ENCODE data around the gene EEF1A1.
"Not testable (repeated sequence)": the region's sequence is repeated elsewhere in the genome, so short reads cannot be mapped to it uniquely, and the experiment has no call there.

Gene EEF1A1

DNA sequence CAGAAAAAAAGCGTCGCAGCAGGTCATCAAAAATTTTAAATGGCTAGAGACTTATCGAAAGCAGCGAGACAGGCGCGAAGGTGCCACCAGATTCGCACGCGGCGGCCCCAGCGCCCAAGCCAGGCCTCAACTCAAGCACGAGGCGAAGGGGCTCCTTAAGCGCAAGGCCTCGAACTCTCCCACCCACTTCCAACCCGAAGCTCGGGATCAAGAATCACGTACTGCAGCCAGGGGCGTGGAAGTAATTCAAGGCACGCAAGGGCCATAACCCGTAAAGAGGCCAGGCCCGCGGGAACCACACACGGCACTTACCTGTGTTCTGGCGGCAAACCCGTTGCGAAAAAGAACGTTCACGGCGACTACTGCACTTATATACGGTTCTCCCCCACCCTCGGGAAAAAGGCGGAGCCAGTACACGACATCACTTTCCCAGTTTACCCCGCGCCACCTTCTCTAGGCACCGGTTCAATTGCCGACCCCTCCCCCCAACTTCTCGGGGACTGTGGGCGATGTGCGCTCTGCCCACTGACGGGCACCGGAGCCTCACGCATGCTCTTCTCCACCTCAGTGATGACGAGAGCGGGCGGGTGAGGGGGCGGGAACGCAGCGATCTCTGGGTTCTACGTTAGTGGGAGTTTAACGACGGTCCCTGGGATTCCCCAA is at the start of gene EEF1A1:
EEF1A1 (minus strand) TSS at position 345 of the 663 bp plus-strand sequence. CDS start 1,006 bp downstream, outside the sequence.
- DNase-seq, result peak; percentile 100

DNA sequence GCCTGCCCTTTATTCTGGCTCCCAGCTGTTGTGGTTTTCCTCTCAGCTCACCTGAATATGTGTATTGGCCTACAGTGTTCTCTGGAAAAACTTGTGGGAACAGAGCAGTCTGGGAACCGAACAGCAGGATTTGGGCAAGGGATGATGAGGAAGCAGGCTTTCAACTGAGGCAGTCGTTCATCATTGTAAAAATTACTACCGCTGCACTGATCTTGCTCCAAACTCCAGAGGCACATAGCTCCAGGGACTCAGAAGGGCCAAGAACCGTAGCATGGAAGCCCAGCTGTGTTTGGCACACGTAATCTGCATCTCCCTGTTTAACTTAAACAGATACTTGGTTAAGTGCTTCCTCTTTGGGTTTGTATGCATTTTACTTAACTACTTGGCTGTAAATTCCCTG is 48.3 kb upstream of the EEF1A1 start:
- DNase-seq, result no peak

DNA sequence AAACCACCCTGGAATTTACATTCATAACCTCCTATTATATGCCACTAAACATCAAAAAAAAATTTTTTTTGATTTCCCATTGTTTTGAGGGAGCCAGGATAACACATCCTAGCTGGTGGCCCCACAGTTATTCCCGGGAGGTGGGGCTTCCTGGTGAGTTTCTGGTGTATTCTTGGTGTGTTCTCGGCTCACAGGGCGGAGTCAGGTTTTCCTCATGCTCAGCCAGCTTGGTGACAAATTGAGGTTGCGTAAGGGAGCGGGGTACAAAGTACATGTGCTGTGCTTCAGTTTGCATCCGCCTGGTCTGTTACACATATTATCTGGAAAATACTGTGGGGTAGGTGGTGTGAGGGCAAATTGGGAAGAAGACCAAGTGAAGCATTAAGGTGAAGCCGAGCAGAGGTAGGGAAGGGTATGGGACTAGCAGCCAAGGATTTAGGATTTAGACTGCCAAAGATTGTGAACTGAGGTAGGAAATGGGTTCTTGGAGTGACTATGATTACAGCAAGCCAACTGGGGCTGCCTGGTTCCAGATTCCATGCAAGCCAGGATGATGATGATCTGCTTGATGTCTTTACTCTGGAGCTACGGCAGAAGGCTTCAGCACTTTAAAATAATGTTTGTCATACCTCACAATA is 46.2 kb upstream of the EEF1A1 start:
- DNase-seq, result no peak

DNA sequence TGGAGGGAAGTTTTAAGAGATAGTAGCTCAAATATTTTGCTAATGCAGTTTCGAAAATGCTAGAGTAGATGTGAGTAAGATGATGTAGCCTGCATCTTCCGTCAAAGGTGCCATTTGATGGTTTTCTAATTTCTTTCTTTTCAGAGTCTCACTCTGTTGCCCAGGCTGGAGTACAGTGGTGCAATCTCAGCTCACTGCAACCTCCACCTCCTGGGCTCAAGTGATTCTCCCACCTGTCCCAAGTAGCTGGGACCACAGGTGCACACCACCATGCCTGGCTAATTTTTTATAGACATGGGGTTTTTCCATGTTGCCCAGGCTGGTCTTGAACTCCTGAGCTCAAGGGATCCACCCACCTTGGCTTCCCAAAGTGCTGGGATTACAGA is 45.6 kb upstream of the EEF1A1 start:
- not testable (repeated sequence) for DNase-seq

DNA sequence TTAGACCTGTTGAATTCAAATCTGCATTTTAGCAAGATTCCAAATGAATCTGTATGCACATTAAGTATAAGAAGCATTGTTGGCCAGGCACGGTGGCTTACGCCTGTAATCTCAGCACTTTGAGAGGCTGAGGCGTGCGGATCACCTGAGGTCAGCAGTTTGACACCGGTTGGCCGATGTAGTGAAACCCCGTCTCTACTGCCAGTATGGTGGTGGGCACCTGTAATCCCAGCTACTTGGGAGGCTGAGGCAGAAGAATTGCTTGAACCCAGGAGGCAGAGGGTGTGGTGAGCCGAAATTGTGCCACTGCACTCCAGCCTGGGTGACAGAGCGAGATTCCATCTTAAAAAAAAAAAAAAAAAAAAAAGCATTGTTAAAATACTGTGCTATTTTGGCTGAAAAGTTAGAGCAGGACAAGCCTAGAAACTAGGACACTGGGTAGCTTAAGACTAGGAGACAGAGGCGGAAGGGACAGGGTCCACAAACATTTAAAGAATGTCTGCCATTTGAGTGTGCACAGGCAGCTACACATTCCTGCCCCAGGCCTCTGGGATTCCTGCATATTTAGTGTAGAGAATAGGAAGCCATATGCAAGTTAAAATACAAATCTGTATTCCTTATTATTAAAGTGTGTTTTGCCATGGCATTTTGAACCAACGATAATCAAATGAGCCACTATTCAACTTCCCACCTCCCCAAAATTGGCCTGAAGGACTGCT is 45.1 kb upstream of the EEF1A1 start:
- peak; percentile 41 for DNase-seq

DNA sequence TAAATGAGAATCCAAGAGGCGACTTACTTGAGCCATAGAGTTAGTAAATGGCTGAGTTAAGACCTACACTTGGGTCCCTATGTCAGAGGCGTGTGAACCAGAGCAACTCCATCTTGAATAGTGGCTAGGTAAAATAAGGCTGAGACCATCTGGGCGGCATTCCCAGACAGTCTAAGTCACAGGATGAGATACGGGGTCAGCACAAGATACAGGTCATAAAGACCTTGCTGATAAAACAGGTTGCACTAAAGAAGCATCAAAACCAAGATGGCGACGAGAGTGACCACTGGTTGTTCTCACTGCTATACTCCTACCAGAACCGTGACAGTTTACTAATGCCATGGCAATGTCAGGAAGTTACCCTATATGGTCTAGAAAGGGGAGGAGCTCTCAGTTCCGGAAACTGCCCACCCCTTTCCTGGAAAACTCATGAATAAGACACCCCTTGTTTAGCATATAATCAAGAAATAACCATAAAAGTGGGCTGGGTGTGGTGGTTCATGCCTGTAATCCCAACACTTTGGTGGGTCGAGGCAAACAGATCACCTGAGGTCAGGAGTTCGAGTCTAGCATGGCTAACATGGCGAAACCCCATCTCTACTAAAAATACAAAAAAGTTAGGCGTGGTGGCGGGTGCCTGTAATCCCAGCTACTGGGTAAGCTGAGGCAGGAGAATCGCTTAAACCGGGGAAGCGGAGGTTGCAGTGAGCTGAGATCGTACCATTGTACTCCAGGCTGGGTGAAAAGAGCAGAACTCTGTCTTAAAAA is 43.9 kb upstream of the EEF1A1 start:
- no peak for DNase-seq

DNA sequence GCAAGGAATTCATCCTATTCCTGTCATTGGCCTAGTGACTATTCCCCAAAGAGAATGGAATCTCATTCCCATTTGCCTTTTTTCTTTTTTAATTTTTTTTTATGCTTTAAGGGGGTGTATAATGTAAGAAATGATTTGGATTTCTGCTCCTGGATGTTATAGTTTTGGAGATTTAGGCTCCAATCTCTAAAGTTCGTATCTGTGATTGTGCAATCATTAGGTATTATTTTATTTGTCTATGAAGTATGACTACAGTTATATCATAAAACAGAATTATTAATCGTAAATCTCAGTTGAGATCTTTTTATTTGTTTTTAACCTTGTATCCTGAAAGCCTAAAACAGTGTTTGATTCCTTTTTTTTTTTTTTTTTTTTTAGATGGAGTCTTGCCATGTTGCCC is 41.7 kb upstream of the EEF1A1 start:
- DNase-seq, result no peak

DNA sequence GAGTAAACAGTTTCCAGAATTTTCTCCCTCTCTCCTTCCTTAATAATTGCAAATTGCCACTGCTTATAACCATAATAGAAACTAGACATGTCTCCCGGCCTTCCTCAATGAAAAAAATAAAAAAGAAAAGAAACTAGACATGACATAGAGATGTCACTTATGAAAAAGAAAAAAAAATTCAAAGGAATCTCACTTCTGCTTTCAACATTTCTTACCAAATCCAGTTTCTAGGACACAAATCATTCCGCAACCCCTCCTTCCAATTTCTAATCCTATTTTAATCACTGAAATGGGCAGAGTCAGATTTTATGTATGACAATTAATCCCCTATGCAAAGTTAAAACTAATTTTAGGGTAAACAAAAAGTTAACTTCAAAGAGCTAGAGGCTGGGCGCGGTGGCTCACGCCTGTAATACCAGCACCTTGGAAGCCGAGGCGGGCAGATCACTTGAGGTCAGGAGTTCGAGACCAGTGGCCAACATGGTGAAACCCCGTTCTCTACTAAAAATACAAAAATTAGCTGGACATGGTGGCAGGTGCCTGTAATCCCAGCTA is 40.1 kb upstream of the EEF1A1 start:
- peak; percentile 60 for DNase-seq

DNA sequence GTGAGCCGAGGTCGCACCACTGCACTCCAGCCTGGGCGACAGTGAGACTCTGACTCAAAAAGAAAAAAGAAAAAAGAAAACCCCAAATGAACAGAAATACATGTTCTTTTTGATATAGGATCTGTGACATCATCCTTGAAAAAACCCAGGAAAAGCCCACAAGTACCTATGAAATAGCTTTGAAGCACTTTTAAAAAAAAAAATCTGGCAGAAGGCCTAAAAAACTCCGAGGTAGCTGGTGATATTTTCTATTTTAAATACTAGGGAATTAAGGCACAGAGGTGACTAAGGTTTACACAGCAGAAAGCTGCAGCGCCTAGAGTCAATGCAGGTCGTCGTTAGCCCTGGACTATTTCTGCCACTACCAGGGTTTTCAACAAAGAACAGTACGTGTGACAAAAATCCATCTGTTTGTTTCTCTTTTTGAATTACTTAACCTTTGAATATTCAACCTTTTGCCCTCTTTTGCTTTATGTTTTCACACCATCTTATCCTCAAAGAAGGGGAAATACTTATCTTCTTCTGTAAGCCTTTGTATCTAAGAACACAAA is 39.4 kb upstream of the EEF1A1 start:
- DNase-seq, result peak; percentile 83

DNA sequence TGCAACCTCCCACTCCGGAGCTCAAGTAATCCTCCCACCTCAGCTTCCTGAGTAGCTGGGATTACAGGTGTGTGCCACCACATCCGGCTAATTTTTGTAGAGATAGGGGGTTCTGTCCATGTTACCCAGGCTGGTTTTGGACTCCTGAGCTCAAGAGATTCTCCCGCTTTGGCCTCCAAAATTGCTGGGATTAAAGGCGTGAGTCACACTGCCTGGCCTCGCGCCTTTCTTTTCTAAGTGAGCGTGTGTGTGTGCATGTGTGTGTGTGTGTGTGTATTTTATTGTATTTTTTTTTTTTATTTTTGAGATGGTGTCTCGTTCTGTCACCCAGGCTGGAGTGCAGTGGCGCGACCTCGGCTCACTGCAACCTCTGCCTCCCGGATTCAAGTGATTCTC is 38.6 kb upstream of the EEF1A1 start:
- DNase-seq, result not testable (repeated sequence)

DNA sequence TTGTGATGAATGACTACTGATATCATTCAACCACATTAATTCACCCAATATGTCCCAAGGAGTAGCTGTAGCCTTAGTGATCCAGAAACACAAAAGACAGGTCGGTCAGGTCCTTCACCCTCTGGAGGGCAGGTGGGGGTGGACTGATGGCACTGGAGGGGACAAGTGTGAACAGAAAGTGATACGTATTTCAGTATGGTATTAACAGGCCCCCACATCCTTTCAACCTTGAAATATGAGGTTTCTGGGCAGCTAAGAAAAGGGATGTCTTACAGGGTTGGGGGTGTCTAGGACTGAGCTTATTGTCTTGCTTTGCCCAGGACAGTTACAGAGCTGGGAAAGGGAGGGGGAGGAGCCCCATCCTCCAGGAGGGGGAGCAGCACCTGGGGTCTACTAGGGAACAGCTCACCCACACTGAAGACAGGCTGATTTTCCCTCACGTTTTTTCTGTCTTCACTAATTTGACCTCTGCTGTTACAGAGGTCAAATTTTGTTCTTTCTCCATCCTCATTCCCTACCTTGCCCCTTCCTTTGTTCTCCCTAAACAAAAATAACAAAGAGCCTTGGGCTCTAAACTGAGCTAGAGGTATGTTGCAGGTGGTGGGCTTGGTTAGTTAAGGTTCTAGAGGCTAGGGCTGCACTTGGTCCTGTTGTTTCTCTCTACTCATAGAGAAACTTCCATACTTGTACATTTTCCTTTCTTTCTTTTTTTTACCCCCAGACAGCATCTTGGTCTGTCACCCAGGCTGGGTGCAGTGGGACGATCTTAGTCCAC is 38.0 kb upstream of the EEF1A1 start:
- DNase-seq, result no peak

DNA sequence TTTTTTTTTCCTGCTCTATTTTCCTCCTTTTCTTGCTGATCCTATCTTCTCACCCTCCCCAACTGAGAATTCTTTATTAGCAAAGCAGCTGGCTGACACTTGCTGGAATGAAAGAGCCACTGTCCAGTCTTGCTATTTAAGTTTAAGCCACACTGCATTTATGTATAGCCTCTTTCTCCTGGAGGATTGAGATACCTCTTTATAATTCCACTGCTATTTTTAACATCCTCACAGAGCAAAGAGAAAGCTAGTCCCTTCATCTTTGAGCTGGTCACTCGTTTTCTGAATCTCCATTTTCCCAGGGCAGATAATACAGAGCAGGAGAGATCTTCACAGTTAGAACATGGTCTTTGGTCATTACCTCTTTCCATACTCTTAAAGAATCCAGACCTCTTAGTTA is 36.0 kb upstream of the EEF1A1 start:
- no peak for DNase-seq

DNA sequence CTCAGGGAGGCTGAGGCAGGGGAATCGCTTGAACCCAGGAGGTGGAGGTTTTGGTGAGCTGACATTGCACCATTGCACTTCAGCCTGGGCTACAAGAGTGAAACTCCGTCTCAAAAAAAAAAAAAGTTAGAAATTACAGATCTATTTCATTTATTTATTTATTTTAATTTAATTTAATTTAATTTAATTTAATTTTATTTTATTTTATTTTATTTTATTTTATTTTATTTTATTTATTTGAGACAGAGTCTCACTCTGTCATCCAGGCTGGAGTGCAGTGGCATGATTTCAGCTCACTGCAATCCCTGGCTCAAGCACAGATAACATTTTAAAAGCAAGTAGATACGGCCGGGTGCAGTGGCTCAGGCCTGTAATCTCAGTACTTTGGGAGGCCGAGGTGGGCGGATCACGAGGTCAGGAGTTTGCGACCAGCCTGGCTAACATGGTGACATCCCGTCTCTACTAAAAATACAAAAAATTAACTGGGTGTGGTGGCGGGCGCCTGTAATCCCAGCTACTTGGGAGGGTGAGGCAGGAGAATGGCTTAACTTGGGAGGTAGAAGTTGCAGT is 34.6 kb upstream of the EEF1A1 start:
- not testable (repeated sequence) for DNase-seq

DNA sequence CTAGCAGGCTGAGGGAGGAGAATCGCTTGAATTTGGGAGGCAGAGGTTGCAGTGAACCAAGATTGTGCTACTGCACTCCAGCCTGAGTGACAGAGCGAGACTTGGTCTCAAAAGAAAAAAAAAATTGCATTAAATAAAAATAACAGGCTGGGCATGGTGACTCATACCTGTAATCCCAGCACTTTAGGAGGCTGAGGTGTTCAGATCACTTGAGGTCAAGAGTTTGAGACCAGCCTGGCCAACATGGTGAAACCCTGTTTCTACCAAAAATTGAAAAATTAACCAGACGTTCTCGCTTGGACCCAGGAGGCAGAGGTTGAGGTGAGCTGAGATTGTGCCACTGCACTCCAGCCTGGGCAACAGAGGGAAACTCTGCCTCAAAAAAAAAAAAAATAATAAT is 30.3 kb upstream of the EEF1A1 start:
- DNase-seq, result not testable (repeated sequence)

DNA sequence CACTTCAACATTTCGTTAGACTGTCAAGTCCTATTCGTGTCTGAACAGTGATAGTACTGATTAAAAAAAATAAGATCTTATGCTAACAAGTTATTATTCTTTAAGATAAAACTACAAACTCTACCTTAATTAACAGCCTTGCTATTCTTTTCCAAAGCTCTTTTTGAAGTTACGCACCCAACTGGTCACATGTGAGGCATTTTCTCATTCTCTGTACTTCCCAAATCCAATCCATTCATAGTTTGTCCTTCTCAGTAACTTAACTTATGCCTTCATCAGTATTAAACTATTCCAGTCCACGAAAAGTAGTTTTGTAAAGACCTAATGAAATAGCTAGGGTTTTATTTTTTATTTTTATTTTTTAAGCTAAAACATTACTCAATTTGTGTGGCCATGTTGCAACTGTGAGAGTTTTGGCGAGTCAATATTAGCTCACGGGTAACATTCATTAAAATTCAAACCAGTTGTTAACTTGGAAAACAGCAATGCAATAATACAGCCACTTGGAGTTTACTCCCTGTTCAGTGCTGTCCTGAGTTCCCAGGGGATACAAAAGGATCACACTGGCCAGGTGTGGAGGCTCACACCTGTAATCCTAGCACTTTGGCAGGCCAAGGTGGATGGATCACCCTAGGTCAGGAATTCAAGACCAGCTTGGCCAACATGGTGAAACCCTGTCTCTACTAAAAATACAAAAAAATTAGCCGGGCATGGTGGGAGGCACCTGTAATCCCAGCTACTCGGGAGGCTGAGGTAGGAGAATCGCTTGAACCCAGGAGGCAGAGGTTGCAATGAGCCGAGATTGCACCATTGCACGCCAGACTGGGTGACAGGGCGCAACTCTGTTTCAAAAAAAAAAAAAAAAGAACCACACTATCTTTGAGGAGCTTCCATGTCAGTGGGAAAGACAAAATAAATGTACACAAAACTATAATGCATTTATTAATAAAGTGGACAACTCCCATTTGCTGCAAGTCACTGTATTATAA is 27.9 kb upstream of the EEF1A1 start:
- no peak for DNase-seq

DNA sequence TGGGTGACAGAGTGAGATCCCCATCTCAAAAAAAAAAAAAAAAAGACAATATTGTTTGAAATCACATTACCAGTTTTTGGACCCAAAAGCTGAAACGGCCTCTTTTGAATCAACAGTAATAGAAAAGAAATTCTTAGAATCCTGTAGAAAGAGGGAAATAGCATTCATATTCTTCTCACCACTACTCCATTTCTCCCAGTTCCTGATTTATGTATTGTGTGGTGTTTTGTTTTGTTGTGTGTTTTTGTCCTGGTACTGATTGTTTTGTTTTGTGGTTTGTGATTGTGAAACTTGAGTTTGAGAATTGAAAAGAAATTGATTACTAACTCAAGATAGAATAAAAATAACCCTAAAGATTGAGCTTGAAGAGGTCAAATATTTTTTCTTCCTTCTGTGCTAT is 26.2 kb upstream of the EEF1A1 start:
- no peak for DNase-seq

DNA sequence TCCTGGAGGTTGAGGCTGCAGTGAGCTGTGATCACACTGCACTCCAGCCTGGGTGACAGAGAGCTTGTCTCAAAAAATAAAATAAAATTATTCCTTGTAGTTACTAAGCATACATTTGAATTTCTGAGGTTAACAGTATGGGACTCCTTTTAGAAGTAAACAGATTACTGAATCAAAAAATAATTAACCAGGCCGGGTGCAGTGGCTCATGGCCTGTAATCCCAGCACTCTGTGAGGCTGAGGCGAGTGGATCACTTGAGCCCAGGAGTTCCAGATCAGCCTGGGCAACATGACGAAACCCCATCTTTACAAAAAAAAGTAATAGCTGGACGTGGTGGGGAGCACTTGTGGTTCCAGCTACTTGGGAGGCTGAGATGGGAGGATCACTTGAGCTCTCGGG is 22.1 kb upstream of the EEF1A1 start:
- no peak for DNase-seq

DNA sequence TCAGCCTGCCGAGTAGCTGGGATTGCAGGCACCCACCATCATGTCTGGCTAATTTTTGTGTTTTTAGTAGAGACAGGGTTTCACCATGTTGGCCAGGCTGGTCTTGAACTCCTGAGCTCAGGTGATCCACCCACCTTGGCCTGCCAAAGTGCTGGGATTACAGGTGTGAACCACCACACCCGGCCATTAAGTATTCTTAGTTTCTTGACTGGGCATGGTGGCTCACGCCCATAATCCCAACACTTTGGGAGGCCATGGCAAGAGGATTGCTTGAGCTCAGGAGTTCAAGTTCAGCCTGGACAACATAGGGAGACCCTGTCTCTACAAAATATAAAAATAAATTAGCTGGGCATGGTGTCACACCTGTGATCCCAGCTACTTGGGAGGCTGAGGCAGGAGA is 21.6 kb upstream of the EEF1A1 start:
- not testable (repeated sequence) for DNase-seq

DNA sequence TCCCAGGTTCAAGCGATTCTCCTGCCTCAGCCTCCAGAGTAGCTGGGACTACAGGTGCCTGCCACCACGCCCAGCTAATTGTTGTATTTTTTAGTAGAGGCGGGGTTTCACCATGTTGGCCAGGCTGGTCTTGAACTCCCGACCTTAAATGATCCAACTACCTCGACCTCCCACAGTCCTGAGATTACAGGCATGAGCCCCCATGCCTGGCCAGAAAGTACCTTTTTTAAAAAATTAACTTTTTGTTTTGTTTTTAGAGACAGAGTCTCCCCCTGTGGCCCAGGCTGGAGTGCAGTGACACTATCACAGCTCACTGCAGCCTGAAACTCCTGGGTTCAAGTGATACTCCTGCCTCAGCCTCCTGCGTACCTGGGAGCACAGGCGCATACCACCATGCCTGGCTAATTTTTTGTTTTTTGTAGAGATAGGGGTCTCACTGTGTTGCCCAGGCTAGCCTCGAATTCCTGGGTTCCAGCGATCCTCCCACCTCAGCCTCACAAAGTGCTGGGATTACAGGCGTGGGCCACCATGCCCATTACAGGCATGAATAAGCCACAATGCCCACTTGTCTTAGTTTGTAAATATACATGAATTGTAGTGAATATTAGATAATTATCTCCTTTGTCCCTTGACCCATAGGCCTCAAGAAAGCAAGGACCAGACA is 17.4 kb upstream of the EEF1A1 start:
- no peak for DNase-seq

DNA sequence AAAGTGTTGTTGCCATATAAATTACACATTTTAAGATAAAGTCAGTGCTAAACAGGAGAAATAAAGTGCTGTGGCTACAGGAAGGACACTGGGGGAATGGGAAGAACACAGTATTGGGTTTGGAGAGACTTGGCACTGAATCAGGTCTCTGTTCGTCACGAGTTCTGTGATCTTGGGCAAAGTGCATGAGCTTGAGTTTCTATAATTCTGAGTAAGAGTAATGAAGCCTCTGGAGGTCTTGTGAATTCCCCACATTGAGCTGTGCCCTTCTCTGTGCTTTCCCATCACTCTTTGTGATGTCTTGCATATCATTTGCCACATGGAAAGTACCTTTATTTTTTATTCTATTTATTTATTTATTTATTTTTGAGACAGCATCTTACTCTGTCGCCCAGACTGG is 16.8 kb upstream of the EEF1A1 start:
- no peak for DNase-seq
